Ecto neural progenitor cell (in vitro differentiated cells): ENCODE results near the gene SFXN1.

Experiments used
- DNase-seq: peaks from one replicate; pipeline ENCODE4 v3.0.0-alpha.2; 2018; ENCODE audit warnings: low spot score

Gene SFXN1

DNA sequence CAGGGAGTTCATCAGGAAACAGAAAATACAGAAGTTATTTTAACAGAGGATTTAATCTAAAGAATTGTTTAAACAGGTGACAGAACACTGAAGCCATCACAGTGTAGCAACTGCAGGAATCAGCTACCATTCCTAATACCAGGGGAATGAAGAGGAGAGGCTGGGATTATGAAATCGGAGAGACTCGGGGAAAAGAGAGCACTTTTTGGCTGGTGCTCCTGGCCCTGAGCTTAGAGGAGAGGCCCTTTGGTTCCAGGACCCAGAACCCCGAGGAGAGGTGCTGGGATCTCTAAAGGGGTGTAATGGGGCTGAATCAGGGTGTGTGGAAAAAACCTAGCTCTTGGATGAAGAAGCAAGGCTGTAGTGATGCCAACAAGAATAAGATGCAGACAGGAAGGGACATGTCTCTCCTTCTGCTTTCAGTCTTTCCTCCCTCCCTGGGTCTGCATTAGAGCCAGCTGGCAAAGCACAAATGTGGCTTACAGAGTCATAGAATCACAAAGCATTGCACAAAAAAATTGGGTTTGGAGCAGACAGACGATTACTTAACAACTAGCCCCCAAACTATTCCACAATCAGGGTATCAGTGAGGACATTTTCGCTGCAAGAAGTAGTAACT lies 11.6 kb upstream of the SFXN1 start:
- DNase-seq: no peak

DNA sequence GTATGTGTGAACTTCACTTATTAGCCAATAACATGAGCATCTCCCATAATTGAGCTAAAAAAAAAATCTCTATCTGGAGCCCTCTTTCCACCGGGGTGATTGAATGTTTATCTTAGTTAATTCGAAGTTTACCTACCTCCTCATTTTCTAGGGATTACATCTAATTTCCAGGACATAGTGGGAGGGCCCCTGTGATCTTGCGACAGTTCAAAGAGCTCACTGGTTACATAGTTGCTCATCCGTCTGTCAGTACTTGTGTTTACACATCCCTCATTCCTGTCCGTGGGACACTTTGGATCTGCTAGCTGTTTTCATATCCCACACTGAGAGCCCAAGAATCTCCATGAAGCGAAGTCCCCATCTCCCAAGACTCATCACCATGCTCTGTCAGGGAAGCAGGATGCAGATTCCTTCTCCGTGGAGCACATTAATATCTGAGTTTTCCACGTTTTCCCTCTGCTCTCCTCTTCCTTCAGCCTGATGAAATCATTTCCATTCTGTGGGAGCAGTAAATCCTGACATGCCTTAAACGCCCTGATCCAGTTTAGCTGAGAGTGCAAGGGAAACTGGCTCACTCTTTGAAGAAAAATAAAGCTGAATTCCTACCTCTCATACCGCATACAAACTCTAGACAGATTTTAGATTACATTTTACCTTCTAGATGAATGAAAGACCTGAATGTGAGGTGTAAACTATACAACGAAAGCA lies 10.2 kb upstream of the SFXN1 start:
- DNase-seq: no peak

DNA sequence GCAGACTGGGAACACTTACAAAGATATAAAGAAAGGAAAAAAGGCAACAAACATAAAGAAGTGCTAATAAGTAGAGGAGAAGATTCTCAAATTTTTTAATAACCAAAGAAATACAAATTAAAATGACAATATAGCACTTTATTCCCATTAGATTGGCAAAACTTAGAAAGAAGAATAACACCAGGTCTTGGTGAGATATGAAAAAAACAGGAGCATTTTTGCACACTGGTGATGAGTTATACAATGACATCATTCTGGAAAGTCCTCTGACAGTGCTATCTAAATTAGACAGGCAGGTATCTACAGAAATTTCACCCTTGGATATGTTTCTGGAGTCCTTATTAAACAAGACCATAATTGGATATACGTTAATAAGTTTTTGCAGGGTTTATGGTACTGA lies 9.5 kb upstream of the SFXN1 start:
- DNase-seq: no peak

DNA sequence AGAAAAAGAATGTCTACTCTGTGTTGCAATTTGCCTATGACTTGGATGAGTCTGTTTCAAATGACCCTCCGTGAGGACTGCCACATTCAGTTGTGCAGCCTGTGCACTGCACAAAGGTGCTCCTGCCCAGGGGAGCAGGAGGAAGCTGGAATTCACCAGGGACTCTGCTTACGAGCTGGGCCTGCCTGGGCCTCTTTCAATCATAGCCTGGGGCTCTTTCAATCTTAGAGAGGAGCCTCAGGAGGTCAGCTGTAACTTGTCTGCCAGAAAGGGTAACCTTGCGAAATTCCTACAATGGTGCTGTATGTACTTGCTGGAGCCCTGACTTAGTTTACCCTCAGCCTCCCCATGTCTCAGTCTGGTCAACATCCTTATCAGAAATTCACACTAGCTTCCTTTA lies 8.4 kb upstream of the SFXN1 start:
- DNase-seq: no peak

DNA sequence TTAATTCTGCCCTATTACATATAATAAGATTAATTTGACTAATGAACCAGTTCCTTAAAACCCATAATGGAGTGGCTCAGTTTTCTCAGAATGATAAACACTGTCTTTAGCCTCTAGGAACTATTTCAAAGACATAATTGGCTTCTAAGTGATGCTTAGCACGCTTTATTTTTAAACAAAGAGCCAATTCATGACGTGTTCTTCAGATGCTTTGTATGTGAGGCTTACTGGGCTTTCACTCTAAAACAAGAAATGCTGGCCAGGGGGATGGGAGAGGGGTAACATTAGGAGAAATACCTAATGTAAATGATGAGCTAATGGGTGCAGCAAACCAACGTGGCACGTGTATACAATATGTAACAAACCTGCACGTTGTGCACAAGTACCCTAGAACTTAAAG lies 7.6 kb upstream of the SFXN1 start:
- DNase-seq: no peak

DNA sequence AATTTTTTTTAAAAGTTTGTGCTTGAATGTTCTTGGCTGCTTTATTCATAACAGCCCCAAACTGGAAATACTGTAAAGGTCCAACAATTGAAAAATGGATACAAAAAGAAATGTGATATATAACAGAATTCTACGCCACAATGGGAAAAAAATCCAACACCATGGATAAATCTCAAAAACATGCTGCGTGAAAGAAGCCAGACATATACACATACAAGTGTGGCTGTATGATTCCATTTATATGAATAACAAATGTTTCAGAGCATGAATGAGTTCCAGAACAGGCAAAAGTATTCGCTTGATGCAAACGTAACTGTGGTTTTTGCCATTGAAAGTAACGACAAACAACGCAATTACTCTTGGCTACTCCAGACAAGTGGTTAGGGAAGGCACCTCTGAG lies 7.2 kb upstream of the SFXN1 start:
- no peak for DNase-seq

DNA sequence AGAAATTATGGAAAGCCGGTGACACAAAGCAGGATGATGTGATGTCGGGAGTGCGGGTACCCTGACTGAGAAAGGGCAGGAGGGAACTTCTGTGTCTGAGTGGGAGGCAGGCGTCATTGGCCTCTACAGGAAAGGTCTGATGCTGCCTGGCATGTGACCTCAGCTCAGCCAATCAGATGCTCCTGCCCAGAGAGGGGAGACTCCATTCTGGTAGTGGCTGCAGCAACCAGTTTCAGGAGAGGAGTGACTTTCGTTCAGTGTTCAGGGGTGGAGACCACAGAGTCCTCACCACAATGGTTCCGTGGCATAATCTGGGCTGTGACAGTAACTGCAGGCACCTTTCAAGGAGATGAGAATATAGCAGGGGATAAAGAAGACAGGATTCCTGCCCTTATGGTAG lies 6.7 kb upstream of the SFXN1 start:
- no peak for DNase-seq

DNA sequence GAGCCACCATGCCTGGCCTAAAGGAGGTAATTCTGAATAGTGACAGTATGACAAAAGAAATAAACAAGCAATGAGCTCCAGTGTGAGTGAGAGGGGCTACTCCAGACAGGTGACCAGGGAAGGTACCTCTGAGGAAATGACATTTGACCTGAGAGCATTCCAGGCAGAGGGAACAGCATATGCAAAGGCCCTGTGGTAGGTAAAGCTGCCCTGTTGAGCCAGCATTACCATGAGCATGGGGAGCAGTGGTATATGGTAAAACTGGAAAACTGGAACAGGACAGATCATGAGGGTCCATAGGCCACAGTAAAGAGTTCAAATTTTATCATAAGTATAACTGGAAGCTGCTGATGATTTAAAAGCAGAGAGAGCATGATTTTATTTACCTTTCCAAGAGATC lies 6.0 kb upstream of the SFXN1 start:
- no peak for DNase-seq

DNA sequence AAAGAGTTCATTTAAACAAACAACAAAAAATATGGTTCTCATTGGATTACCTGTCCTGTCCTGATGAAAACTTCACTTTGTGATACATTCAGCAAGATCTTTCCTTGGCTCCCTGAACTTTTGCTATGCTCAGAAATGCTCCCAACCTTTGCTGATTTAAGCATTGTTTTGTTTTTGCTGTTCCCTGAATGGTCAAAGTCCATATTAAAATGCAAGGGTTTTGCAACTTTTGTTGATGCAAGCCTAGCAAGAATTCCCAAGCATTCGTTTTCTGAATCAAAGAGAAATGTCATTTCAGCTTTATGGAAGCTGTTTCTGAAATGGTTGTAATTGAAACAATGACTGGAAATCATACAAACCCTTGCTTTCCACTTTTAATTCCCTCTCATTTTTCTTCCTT lies 3.1 kb upstream of the SFXN1 start:
- DNase-seq: no peak

DNA sequence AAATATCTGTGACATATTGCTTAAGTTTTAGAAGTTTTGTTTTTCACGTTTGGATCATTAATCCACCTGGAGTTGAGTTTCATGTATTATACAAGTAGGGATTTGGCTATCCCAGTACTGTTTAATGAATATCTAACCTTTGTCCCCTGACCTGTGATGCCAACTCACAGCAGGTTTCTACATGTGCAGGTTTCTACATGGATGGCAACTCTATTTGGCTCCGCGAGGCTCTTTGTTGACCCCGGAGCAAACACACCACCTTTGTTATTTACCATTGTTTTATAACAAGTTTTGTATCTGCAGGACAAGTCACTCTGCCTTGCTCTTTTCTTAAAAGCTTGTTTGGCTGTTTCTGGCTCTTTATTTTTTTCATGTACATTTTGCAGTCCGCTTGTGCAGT lies 920 bp upstream of the SFXN1 start:
- DNase-seq: no peak

DNA sequence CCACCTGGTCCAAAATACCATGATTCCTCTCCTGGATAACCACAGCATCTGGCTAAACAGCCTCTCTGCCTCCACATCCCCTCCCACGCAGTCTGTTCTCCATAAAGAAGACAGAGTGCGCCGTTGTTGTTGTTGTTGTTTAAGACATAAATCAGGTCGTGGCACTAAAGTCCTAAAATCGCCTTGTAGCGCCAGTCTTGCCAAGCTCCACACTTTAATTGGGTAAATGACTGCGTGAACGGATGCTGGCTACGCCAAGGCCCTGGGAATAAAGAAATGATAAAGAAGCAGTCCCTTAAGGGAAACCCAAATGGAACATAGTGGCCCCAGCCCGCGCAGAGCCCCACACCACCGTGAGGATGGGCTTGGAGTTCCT lies 364 bp upstream of the SFXN1 start:
- DNase-seq: no peak

DNA sequence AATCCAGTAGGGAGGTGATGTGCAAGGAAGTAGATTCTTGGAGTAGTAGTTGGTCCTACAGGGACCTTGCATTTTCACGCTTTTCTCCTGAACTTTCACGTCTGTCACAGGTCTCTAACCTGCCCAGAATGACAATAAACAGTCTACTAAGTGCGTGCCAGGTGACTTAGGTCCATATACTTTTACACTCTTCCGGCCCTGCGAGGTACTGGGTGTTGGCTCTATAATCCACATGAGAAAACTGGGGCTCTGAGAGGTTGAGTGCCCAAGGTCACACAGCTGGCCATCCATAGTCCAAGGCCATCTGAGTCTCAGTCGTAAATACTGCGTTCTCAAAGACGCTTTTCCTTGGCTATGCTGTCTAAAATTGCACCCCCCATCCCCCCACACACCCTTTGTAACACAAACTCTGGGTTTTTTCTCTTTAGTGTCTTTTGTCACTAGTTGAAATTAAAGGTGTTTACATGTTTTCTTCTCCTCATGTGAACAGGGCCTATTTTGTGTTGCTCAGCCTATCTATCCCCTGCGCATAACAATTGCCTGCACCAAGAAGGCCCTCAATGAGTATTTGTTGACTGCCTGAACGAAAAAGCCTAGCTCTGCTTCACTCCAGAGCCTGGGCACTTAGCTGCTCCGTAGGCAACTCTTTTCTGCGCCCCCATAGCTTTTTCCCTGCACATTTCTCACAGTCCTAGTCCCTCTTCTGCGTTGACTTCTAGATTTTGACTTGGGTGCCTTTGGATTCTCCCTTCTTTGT lies 943 bp downstream of the SFXN1 start:
- no peak for DNase-seq

DNA sequence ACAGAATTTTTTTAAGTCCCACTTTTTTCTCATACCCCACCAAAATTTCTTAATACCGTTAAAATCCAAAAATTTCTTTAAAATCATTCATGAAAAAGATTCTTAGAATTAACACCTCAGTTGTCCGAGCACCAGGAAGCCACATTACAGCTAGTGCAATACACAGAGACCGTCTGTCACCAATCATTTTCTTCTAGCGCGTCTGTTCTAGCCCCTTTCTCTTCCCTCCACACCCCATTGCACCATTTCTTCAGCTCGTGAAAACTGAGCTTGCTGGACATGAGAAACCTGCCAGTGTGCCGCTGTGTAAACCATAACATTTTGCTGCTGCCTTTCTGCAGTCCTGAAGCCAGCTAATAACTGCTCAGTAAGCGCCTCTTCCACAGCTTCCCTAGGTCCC lies 5.0 kb downstream of the SFXN1 start:
- DNase-seq: no peak

DNA sequence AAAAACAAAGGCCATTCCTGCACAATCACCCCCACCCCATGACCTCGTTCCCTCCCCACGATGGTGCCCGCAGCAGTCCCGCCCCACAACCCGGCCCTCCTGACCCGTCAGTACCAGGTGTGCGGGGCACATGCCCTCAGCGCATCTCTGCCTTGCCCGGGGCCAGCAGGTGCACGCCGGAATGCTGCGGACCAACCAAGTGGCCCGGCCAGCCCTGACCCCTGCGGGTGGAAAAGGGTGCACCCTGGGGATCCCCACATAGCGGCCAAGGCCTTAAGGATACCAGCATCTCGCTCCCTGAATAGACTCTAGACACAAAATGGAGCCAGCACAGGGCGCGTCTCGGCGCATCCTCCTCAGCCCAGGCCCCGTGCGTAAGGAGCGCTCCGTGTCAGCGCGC lies 6.0 kb downstream of the SFXN1 start:
- no peak for DNase-seq

DNA sequence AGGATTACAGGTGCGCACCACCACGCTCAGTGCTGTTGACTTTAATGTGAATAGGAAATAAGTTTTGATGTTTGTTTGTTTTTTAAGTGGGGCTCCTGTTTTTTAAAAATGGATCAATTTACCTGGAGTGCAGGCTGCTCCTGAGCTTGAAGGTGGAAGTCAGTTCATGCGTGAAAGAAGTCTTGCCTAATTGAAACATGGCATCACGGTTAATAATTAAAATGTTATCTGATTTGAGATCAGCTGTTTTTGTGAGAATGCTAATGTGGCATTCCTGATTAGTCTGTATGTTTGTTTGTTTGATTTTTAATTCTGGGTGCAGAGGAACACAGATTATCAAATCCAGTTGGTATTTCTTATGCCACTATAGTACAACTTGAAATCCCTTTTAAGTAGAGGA lies 6.5 kb downstream of the SFXN1 start:
- DNase-seq: no peak

DNA sequence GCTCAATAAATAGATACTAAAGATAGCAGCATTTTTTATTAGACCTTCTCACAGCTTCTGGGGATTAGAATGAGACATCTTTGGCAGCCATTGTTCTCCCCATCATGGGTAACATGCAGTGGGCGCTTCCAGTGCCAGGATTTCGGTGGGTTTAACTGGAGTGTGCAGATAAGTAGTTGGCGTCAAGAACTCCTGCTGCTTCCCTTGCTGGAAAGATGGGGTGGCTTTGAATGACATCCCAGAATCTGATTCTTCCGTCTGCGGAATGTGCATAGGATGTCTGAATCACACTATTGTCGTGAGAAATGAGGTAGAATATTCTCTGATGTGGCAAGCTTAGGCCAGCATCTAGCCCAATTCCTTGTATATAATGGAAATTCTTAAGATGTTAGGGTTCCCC lies 7.3 kb downstream of the SFXN1 start:
- DNase-seq: no peak

DNA sequence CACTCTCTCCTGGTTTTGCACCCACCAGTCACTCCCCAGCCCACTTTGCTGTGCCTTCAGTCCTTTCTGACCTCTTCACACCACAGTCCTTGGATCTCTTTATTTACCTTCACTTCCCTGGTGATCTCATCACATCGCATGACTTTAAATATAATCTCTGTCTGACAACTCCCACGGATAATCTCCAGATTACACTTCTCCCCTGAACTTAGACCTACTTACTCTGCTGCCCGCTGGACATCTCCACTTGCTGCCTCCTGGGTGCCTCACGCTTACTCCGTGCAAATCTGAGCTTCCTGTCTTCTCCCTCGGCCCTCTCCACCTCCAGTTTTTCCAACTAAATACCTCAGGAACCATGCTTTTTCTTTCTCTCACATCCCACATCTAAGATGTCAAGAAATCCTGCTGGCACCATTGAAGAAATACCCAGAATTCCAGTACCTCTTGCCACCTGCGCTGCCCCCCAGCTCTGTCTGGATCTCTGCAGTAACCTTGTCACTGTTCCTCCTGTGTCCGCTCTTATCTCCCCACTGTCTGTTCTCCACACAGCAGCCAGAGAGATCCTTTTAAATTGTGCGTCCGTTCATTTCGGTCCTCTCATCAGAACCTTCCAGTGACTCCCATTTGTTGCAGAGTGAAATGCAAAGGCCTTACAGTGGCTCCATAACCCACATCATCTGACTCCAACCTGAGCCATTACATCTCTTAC lies 9.3 kb downstream of the SFXN1 start:
- DNase-seq: no peak

DNA sequence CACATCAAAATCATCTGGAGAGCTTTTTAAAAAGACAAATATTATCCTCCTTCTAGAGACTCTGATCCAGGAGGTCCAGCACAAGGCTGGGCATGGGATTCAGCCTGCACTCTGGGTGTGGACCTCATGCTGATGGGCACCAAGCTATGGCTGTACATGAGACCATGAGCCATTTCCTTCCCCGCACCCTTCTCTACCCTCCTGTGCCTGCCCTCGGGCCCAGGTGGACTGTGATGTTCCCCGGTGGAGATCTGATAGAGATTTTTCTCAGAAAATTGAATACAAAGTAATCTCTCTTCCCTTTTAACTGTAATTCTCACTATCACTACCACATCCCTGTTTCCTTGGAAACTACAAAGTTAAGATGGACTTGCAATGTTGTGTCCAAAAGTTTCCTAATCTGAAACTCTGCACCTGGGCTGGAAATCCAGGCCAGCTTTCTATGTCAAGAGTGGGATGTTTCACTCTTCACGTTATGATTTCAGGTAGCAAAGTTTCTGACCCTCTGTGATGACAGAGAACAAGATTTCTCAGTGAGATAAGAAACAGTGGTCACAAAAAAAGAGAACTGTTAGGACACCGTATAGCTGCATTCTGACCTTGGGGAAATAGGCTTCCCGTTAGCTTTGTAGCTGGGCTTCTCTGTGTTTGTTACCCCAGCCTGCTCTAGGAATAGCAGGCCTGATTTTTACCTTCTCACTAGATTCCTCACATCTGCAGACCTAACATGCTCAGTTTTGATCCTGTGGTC lies 11.5 kb downstream of the SFXN1 start:
- DNase-seq: no peak

DNA sequence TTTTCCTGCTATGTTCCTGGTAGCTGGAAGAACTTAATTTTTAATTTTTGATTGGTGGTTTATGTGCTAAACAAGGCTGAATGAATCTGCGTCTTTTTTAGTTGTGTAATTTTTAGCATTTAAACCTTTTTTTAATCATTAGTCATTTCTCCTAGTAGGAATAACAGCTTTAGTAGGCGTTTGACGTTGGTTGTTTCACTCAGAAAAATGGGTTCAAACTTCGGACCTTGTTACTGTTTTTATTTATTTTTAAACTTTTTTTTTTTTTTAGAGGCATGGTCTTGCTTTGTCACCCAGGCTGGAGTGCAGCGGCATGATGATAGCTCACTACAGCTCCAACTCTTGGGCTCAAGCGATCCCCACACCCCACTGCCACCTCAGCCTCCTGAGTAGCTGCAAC lies 12.9 kb downstream of the SFXN1 start:
- DNase-seq: no peak

DNA sequence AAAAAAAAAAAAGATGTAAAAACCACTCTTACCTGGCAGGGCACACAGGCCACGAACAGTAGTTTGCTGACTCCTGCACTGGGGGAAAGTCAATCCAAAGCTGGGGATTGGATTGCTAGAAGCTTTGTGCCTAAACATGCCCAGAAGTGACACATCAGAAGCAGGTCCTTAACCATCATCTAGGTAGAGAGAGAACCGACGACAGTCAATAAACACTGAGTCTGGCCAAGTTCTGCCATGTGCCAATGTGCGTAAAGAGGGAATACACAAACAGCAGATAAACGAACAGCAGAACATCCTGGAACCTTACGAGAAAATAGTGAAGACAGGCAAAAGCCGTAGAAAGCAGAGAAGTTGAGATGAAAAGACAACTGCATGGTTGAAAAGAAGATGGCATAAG lies 14.9 kb downstream of the SFXN1 start:
- DNase-seq: no peak

DNA sequence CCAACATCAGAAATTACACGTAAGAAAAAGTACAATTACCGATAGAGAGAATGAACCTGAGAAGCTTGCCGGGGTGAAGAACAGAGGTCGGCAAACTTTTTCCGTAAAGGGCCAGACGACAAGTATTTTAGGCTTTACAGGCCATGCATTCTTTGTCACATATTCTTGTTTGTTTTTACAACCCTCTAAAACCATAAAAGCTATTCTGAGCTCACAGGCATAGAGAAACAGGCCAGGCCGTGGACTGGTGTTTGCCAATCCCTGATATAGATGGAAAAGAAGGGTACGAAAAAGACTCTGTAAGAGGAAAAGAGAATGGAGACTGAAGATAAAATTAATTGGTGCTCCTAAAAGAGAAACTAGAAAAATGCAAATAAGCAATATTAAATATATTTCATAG lies 15.4 kb downstream of the SFXN1 start:
- DNase-seq: no peak
